ENCODE data around the gene DOCK10. TPM values are rescaled to one million over a fixed set of nuclear protein-coding genes. Genes with fewer than 3 reads are reported as not detected.

Gene DOCK10
- total RNA-seq, result 10 to 100 TPM; 38.3 to 42.7 TPM

GRCh38 chr2:225041851-225042799 is at the start of gene DOCK10:
Gene DOCK10 (minus strand): TSS chr2:225042468. CDS start chr2:225042374, 94 bp downstream.

GRCh38 chr2:224716201-224716600 is 326.1 kb downstream of the DOCK10 start, which contains the start of gene CCDC195:
Gene CCDC195 (minus strand): TSS chr2:224716365. CDS start chr2:224716365, 0 bp downstream.

Small RNAs within 50 kb of the gene (small RNA-seq; reads per million reads assigned to genes)
- gene MIR4439, result 0 reads per million in 2 donors
